ENCODE results near the gene MMP20.

The MMP20 gene

GRCh38 chr11:102623128-102623527 is 2.0 kb downstream of the MMP20 start:
- no peak for DNase-seq (ENCODE audit: extremely low read depth in 1 of 2, low read depth in 1 of 2)

GRCh38 chr11:102622258-102622657 is 2.9 kb downstream of the MMP20 start:
- DNase-seq (ENCODE audit: extremely low read depth in 1 of 2, low read depth in 1 of 2), result no peak

GRCh38 chr11:102620818-102621561 is 4.1 kb downstream of the MMP20 start:
- DNase-seq (ENCODE audit: extremely low read depth in 1 of 2, low read depth in 1 of 2), result no peak

- no peak for DNase-seq (ENCODE audit: extremely low read depth in 1 of 2, low read depth in 1 of 2)
These were observed 5.0 kb downstream of the MMP20 start for GRCh38 chr11:102620179-102620578.

- DNase-seq (ENCODE audit: extremely low read depth in 1 of 2, low read depth in 1 of 2), result no peak
These were observed 7.6 kb downstream of the MMP20 start for GRCh38 chr11:102617466-102618008.

- no peak for DNase-seq (ENCODE audit: extremely low read depth in 1 of 2, low read depth in 1 of 2)
These were observed 9.2 kb downstream of the MMP20 start for GRCh38 chr11:102615894-102616432.

GRCh38 chr11:102615077-102615893 is 9.8 kb downstream of the MMP20 start:
- no peak for DNase-seq (ENCODE audit: extremely low read depth in 1 of 2, low read depth in 1 of 2)

- no peak for DNase-seq (ENCODE audit: extremely low read depth in 1 of 2, low read depth in 1 of 2)
These were observed 10.6 kb downstream of the MMP20 start for GRCh38 chr11:102614485-102614884.

GRCh38 chr11:102614031-102614430 is 11.1 kb downstream of the MMP20 start:
- no peak for DNase-seq (ENCODE audit: extremely low read depth in 1 of 2, low read depth in 1 of 2)

GRCh38 chr11:102613450-102613849 is 11.7 kb downstream of the MMP20 start:
- DNase-seq (ENCODE audit: extremely low read depth in 1 of 2, low read depth in 1 of 2), result no peak

- no peak for DNase-seq (ENCODE audit: extremely low read depth in 1 of 2, low read depth in 1 of 2)
These were observed 13.8 kb downstream of the MMP20 start for GRCh38 chr11:102611291-102611690.

- DNase-seq (ENCODE audit: extremely low read depth in 1 of 2, low read depth in 1 of 2), result no peak
These were observed 14.9 kb downstream of the MMP20 start for GRCh38 chr11:102610200-102610599.

GRCh38 chr11:102608699-102609098 is 16.4 kb downstream of the MMP20 start:
- DNase-seq (ENCODE audit: extremely low read depth in 1 of 2, low read depth in 1 of 2), result no peak

- no peak for DNase-seq (ENCODE audit: extremely low read depth in 1 of 2, low read depth in 1 of 2)
These were observed 20.3 kb downstream of the MMP20 start for GRCh38 chr11:102604875-102605274.

GRCh38 chr11:102604011-102604410 is 21.1 kb downstream of the MMP20 start:
- no peak for DNase-seq (ENCODE audit: extremely low read depth in 1 of 2, low read depth in 1 of 2)

- no peak for DNase-seq (ENCODE audit: extremely low read depth in 1 of 2, low read depth in 1 of 2)
These were observed 21.6 kb downstream of the MMP20 start for GRCh38 chr11:102603576-102603975.

GRCh38 chr11:102603091-102603490 is 22.0 kb downstream of the MMP20 start:
- no peak for DNase-seq (ENCODE audit: extremely low read depth in 1 of 2, low read depth in 1 of 2)

GRCh38 chr11:102600666-102601065 is 24.5 kb downstream of the MMP20 start:
- DNase-seq (ENCODE audit: extremely low read depth in 1 of 2, low read depth in 1 of 2), result no peak

GRCh38 chr11:102599642-102600261 is 25.4 kb downstream of the MMP20 start:
- DNase-seq (ENCODE audit: extremely low read depth in 1 of 2, low read depth in 1 of 2), result no peak

GRCh38 chr11:102598272-102598671 is 26.9 kb downstream of the MMP20 start:
- DNase-seq (ENCODE audit: extremely low read depth in 1 of 2, low read depth in 1 of 2), result no peak

- no peak for DNase-seq (ENCODE audit: extremely low read depth in 1 of 2, low read depth in 1 of 2)
These were observed 28.6 kb downstream of the MMP20 start for GRCh38 chr11:102596578-102596977.
